ENCODE data around the gene PATJ. TPM values are rescaled to one million over a fixed set of nuclear protein-coding genes. Genes with fewer than 3 reads are reported as not detected.

PATJ gene
- total and polyA plus RNA-seq, 2 experiments from 2014 or later, result 20.0 to 44.8 TPM

- Histone ChIP-seq H3K4me2 (no peak overlapping the region), H2AFZ (no peak overlapping the region), H3K36me3 (replicated peaks; ENCODE audit: insufficient read depth, low read depth) (no peaks in the 10 kb centered on the region), H3K4me3 (no peak overlapping the region), H3K4me1 (ENCODE audit: insufficient read depth) (no peaks in the 10 kb centered on the region), H4K20me1 (ENCODE audit: insufficient read depth, poor library complexity, severe bottlenecking) (no peaks in the 10 kb centered on the region), H3K9me3 (ENCODE audit: low read depth) (no peaks in the 10 kb centered on the region), H3K79me2 (no peaks in the 10 kb centered on the region), H3K9me2 (replicated peaks; ENCODE audit: insufficient read depth) (no peaks in the 10 kb centered on the region), H3K27me3 (no peaks in the 10 kb centered on the region), H3K27ac (no peak overlapping the region)
- WGBS (ENCODE audit: low lambda C conversion rate, missing lambda C conversion rate), result 84% methylated on average over 3 of the region's 3 CpGs
- TF ChIP-seq EZH2phosphoT487 (IDR thresholded peaks at IDR 0.05; ENCODE audit: low read depth, severe bottlenecking, unreplicated experiment) (no peak), EZH2 (IDR thresholded peaks at IDR 0.05; ENCODE audit: borderline replicate concordance) (no peak)
- TF ChIP-seq, protein P1, sequence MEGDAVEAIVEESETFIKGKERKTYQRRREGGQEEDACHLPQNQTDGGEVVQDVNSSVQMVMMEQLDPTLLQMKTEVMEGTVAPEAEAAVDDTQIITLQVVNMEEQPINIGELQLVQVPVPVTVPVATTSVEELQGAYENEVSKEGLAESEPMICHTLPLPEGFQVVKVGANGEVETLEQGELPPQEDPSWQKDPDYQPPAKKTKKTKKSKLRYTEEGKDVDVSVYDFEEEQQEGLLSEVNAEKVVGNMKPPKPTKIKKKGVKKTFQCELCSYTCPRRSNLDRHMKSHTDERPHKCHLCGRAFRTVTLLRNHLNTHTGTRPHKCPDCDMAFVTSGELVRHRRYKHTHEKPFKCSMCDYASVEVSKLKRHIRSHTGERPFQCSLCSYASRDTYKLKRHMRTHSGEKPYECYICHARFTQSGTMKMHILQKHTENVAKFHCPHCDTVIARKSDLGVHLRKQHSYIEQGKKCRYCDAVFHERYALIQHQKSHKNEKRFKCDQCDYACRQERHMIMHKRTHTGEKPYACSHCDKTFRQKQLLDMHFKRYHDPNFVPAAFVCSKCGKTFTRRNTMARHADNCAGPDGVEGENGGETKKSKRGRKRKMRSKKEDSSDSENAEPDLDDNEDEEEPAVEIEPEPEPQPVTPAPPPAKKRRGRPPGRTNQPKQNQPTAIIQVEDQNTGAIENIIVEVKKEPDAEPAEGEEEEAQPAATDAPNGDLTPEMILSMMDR (IDR thresholded peaks at IDR 0.05; ENCODE audit: poor library complexity), result no peak
- DNase-seq (ENCODE audit: low spot score), result no peak
Observed at GRCh38 chr1:61732726-61733125, 9.6 kb upstream of the PATJ start.

DNA sequence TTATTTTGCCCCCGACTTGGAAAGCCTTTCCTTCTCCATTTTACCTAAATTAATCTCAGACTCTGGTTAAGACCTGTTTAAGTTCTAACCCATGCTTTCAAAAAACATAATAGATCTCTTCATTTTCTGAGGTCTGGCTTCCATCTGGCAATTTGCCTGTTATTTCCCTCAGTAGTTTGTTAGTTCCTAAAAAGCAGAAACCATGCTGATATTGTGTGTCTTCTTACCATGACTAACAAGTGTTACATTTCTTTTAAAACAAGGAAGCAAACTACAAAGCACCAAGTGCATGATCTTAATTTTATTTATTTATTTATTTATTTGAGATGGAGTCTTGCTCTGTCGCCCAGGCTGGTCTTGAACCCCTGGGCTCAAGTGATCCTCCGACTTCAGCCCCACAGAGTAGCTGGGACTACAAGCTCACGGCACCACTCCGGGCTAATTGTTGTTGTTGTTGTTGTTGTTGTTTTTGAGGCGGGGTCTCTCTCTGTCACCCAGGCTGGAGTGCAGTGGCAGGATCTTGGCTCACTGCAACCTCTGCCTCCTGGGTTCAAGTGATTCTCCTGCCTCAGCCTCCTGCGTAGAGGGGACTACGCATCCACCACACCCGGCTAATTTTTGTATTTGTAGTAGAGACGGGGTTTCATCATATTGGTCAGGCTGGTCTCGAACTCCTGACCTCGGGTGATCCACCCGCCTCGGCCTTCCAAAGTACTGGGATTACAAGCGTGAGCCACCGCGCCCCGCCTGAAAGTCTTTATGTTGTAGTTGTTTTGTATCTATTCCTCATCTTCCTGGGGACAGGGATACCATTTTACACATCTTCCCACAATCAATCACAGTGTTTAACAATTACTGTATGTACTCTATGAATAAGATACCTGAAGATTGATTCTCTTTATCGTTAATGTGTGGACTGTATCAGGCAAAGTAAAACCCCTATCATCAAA is 1.3 kb upstream of the PATJ start:
- TF ChIP-seq EZH2 (IDR thresholded peaks at IDR 0.05; ENCODE audit: borderline replicate concordance), result no peak
- TF ChIP-seq, protein P1 (IDR thresholded peaks at IDR 0.05; ENCODE audit: poor library complexity), result no peak
- TF ChIP-seq EZH2phosphoT487 (IDR thresholded peaks at IDR 0.05; ENCODE audit: low read depth, severe bottlenecking, unreplicated experiment), result no peak
- Histone ChIP-seq H3K4me3 (peak overlapping the region; percentile 78), H2AFZ (peak overlapping the region; percentile 83), H3K79me2 (peaks cover 25% of the 10 kb centered on the region), H4K20me1 (ENCODE audit: insufficient read depth, poor library complexity, severe bottlenecking) (no peaks in the 10 kb centered on the region), H3K9me2 (replicated peaks; ENCODE audit: insufficient read depth) (no peaks in the 10 kb centered on the region), H3K36me3 (replicated peaks; ENCODE audit: insufficient read depth, low read depth) (no peaks in the 10 kb centered on the region), H3K4me2 (peak overlapping the region; percentile 81), H3K27me3 (no peaks in the 10 kb centered on the region), H3K4me1 (ENCODE audit: insufficient read depth) (peaks cover 13% of the 10 kb centered on the region), H3K9me3 (ENCODE audit: low read depth) (no peaks in the 10 kb centered on the region), H3K27ac (peak overlapping the region; percentile 99)
- WGBS (ENCODE audit: low lambda C conversion rate, missing lambda C conversion rate), result 89% methylated on average over 19 of the region's 19 CpGs
- DNase-seq (ENCODE audit: low spot score), result no peak

DNA sequence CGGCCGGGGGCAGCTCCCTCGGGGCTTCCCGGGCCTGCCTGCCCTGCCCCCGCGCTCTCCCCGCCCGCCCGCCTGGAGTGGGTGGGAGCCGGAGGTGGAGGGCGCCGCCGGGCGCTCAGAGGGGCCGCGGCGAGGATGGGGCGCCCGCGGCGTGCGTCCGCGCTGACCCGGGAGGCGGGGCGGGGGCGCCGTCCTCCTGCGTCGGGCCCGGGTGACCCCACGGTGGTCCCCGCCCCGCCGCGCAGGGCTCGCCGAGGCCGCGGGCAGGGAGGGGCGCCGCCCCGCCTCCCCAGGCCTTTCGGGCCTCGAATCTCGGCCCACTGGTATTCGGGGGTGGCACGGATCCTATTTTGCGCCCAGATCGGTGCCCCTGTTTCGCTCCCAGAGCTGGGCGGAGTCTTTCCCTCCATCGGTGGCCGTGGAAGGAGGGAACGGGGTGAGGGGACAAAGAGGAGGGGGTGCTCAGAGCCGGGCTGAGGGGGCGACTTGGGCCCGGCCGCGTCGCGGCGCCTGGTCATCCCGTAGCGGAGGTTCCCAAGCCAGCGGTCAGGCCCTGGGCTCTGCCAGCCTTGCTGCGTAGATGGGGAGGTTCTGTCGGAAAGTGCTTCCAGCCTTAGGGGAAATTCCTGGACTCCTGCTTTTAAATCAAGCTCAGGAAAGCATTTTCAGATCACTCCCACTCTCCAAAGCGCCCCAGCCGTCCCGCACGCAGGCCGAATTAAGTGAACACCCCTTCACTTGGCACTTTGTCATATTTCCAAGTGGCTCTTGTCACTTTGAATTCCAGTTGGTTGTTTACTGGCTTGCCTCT is 545 bp downstream of the PATJ start:
- H3K4me2 ChIP-seq, result peak overlapping the region; percentile 81
- no peaks in the 10 kb centered on the region for H3K27me3 ChIP-seq
- peak overlapping the region; percentile 99 for H3K27ac ChIP-seq
- no peaks in the 10 kb centered on the region for H3K9me2 ChIP-seq (replicated peaks; ENCODE audit: insufficient read depth)
- no peaks in the 10 kb centered on the region for H3K36me3 ChIP-seq (replicated peaks; ENCODE audit: insufficient read depth, low read depth)
- no peak for TF ChIP-seq EZH2phosphoT487 (IDR thresholded peaks at IDR 0.05; ENCODE audit: low read depth, severe bottlenecking, unreplicated experiment)
- TF ChIP-seq EZH2 (IDR thresholded peaks at IDR 0.05; ENCODE audit: borderline replicate concordance), result no peak
- TF ChIP-seq, protein P1 (IDR thresholded peaks at IDR 0.05; ENCODE audit: poor library complexity), result no peak
- WGBS (ENCODE audit: low lambda C conversion rate, missing lambda C conversion rate), result 2% methylated on average over 42 of the region's 74 CpGs
- H3K79me2 ChIP-seq, result peaks cover 41% of the 10 kb centered on the region
- H3K4me3 ChIP-seq, result peak overlapping the region; percentile 78
- peak; percentile 69 for DNase-seq (ENCODE audit: low spot score)
- H4K20me1 ChIP-seq (ENCODE audit: insufficient read depth, poor library complexity, severe bottlenecking), result no peaks in the 10 kb centered on the region
- no peaks in the 10 kb centered on the region for H3K9me3 ChIP-seq (ENCODE audit: low read depth)
- peaks cover 27% of the 10 kb centered on the region for H3K4me1 ChIP-seq (ENCODE audit: insufficient read depth)
- H2AFZ ChIP-seq, result peak overlapping the region; percentile 97

Data from hepatocyte (in vitro differentiated cells).